GM12891 (cell line): ENCODE data around the gene SYNE2.

ENCODE experiments used
- POLR2A ChIP-seq: IDR thresholded peaks from 2 replicates; pipeline ENCODE4 v1.6.1; 2011; ENCODE audit warnings: low read depth, low read length, control low read depth
- POLR2AphosphoS5 ChIP-seq: IDR thresholded peaks from 2 replicates; pipeline ENCODE4 v1.6.1; 2011; ENCODE audit warnings: low read depth, low read length, control low read depth
- POU2F2 ChIP-seq: IDR thresholded peaks from 2 replicates; pipeline ENCODE4 v1.6.1; 2011; ENCODE audit warnings: low read depth, mild to moderate bottlenecking, control low read depth, low read length, moderate library complexity
- SPI1 ChIP-seq: IDR thresholded peaks from 2 replicates; pipeline ENCODE4 v1.6.1; 2011; ENCODE audit warnings: low read depth, low read length, control low read depth
- TAF1 ChIP-seq: IDR thresholded peaks from 2 replicates; pipeline ENCODE4 v1.6.1; 2011; ENCODE audit warnings: low read depth, low read length, control low read depth

DNA sequence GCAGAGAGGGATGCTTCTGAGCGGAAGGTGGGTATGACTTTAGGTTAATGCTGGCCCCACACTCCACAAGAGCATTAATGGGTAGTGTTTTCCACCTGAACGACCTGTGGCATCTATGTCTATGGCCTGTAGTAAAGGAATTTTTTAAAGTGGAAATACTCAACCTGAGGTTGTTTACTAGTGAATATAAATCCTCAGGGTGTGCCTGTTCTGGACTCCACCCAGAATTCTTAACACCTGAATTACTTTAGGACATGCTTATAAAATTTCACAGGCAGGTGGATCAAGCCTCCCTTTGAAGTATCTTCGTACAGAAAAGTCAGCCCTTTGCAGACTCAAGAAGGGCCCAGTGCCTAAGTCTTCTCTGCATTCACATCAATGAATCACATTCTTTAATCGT is 245.3 kb downstream of the SYNE2 start:
- TF ChIP-seq POU2F2, result no peak
- TF ChIP-seq POLR2A, result no peak
- TF ChIP-seq POLR2AphosphoS5, result no peak
- no peak for TF ChIP-seq TAF1
- TF ChIP-seq SPI1, result no peak
